ENCODE results near the gene CTSH.

GRCh38 chr15:78949461-78949860, 4.6 kb upstream of the CTSH start:
- TF ChIP-seq CTCF (optimal IDR thresholded peaks at IDR 0.05 in 1 of 3, IDR thresholded peaks at IDR 0.05 in 1 of 3, conservative IDR thresholded peaks at IDR 0.05 in 1 of 3; ENCODE audit: extremely low read depth in 1 of 3, insufficient read depth in 2 of 3, low read length in 3 of 3) = no peak
- no peak for TF ChIP-seq EZH2 (IDR thresholded peaks at IDR 0.05; ENCODE audit: low read length)

Data from keratinocyte (primary cell).